PFSK-1 (cell line): ENCODE results near the gene ADRM1.

Experiments
- FOXP2 ChIP-seq: optimal IDR thresholded peaks from 2 replicates; pipeline ENCODE3; 2011; ENCODE audit warnings: borderline replicate concordance, control low read depth, inconsistent platforms; ENCODE audit not compliant: insufficient read depth; ENCODE audit errors: extremely low read length, extremely low read depth
- POLR2AphosphoS5 ChIP-seq: IDR thresholded peaks from 2 replicates; pipeline ENCODE4 v1.6.1; 2012; ENCODE audit warnings: low read depth, mild to moderate bottlenecking, control low read depth, low read length, moderate library complexity
- REST ChIP-seq, 2 experiments: IDR thresholded peaks; 2 replicates each; pipeline versions ENCODE4 v1.6.1 to v1.8.0; 2011 to 2012; ENCODE audit warnings: low read depth in 2 of 2, low read length in 2 of 2, control low read depth in 1 of 2, inconsistent platforms in 1 of 2, mild to moderate bottlenecking in 1 of 2, moderate library complexity in 1 of 2; ENCODE audit not compliant: insufficient read depth in 1 of 2
- SIN3A ChIP-seq: IDR thresholded peaks from 2 replicates; pipeline ENCODE4 v1.6.1; 2012; ENCODE audit warnings: mild to moderate bottlenecking, low read length, moderate library complexity, borderline replicate concordance; ENCODE audit not compliant: insufficient read depth
- TAF1 ChIP-seq: IDR thresholded peaks from 2 replicates; pipeline ENCODE4 v1.6.1; 2012; ENCODE audit warnings: low read length, control low read depth, borderline replicate concordance; ENCODE audit not compliant: insufficient read depth

Gene ADRM1

GRCh38 chr20:62287129-62287528 lies 15.7 kb upstream of the ADRM1 start:
- TF ChIP-seq TAF1 (no peak), FOXP2 (no peak), SIN3A (no peak), POLR2AphosphoS5 (no peak), REST (IDR thresholded peaks at IDR 0.05; ENCODE audit: insufficient read depth in 1 of 2, low read depth in 2 of 2, low read length in 2 of 2) (no peak)

GRCh38 chr20:62287759-62288534 lies 14.8 kb upstream of the ADRM1 start:
- TF ChIP-seq SIN3A (no peak), FOXP2 (no peak), REST (IDR thresholded peaks at IDR 0.05; ENCODE audit: insufficient read depth in 1 of 2, low read depth in 2 of 2, low read length in 2 of 2) (no peak), TAF1 (no peak), POLR2AphosphoS5 (no peak)

GRCh38 chr20:62288535-62289105 lies 14.2 kb upstream of the ADRM1 start:
- no peak for TF ChIP-seq SIN3A
- no peak for TF ChIP-seq FOXP2
- no peak for TF ChIP-seq TAF1
- no peak for TF ChIP-seq REST (IDR thresholded peaks at IDR 0.05; ENCODE audit: insufficient read depth in 1 of 2, low read depth in 2 of 2, low read length in 2 of 2)
- no peak for TF ChIP-seq POLR2AphosphoS5

GRCh38 chr20:62289131-62289530 lies 13.7 kb upstream of the ADRM1 start:
- no peak for TF ChIP-seq FOXP2
- no peak for TF ChIP-seq TAF1
- no peak for TF ChIP-seq POLR2AphosphoS5
- no peak for TF ChIP-seq REST (IDR thresholded peaks at IDR 0.05; ENCODE audit: insufficient read depth in 1 of 2, low read depth in 2 of 2, low read length in 2 of 2)
- TF ChIP-seq SIN3A: no peak

- TF ChIP-seq REST (IDR thresholded peaks at IDR 0.05; ENCODE audit: insufficient read depth in 1 of 2, low read depth in 2 of 2, low read length in 2 of 2) (no peak), TAF1 (no peak), POLR2AphosphoS5 (no peak), SIN3A (no peak), FOXP2 (no peak)
These were observed 12.9 kb upstream of the ADRM1 start for GRCh38 chr20:62289898-62290297.
